ENCODE data around the gene SMARCD1.

The SMARCD1 gene

DNA sequence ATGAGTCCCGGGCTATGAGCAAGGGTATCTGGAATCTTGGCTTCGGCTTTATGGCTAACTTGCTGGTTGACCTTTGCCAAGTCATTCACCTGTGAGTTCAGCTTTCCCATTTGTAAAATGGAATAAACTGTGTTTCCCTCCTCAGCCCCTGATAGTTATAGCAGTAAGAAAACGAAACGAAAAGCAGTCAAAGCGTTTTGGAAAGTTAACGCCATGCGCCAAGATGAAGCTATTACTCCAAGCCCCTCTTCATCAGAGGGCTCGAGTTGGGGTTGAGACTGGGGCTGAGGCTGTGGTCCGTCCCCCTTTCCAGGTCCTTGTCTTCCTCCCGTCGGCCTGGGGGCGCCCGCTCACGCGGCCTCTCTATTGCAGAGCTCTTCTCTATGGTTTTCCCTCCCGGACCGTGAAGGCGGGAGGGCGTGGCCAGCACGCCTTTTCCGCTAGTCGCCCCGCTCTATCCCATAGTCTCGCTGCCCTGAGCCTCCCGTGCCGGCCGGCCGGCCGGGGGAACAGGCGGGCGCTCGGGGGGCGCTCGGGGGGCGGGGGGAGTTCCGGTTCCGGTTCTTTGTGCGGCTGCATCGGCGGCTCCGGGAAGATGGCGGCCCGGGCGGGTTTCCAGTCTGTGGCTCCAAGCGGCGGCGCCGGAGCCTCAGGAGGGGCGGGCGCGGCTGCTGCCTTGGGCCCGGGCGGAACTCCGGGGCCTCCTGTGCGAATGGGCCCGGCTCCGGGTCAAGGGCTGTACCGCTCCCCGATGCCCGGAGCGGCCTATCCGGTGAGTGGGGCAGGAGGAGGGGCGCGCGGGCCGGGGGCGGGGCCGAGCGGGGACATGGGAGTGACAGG is at the start of gene SMARCD1:
Gene SMARCD1, plus strand, starts transcription at position 568 of the 840 bp plus-strand sequence. Its CDS starts 28 bp downstream, at position 596.
- no peak for FAIRE-seq
- DNase-seq (ENCODE audit: insufficient read length, low spot score): peak; percentile 89
- TF ChIP-seq POLR2A (IDR thresholded peaks at IDR 0.05; ENCODE audit: low read depth, low read length): 0 out of 2 replicates have a peak, but pooled peaks have one; percentile 33

DNA sequence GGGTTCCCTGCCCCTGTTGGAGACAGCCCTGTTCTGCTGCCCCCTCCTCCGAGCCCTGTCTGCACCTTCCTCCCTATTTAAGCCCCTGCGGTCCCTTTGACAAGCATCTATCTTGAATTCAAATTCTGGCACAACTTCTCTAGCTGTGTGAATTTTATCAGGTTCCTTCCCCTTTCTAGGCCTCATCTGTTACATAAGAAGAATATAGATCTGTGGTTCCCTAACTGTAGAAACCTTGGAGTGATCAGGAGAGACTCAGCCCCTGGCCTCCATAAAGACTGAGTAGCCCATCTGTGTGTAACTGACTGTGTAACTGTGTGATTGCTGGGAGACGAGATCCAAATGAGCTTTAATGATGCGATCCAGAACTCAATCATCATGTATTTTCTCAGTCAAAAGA is 46.8 kb upstream of the SMARCD1 start:
- FAIRE-seq: no peak
- DNase-seq (ENCODE audit: insufficient read length, low spot score): no peak
- TF ChIP-seq POLR2A (IDR thresholded peaks at IDR 0.05; ENCODE audit: low read depth, low read length): no peak

DNA sequence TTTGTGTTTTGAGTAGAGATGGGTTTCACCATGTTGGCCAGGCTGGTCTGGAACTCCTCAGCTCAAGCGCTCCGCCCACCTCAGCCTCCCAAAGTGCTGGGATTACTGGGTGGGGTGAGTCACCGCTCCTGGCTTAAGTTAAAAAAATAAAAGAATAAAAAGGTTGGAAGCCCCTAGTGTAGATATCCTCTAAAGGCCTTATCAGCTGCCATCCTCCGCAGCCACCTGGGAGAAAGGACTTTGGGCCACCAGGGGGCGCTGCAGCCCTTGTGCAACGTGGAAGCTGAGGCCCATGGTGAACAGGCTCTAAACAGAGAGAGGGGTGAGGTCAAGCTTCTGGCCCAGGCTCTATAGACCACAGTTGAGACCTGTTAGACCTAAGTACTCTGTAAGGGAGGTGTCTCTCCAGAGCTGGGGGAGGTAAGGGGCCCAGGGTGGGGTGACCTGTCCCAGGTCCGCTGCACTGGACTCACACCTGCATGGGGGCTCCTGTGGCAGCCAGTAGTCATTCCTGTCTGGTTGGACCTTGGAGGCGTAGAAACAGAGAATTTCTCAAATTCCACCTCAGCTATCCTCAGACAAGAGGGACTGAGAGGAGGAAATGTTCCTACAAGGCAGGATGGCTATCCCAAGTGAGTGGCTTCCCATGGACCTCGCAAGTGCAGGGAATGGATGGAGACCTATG is 45.8 kb upstream of the SMARCD1 start:
- FAIRE-seq (no peak), DNase-seq (ENCODE audit: insufficient read length, low spot score) (peak; percentile 88)
- no peak for TF ChIP-seq POLR2A (IDR thresholded peaks at IDR 0.05; ENCODE audit: low read depth, low read length)

DNA sequence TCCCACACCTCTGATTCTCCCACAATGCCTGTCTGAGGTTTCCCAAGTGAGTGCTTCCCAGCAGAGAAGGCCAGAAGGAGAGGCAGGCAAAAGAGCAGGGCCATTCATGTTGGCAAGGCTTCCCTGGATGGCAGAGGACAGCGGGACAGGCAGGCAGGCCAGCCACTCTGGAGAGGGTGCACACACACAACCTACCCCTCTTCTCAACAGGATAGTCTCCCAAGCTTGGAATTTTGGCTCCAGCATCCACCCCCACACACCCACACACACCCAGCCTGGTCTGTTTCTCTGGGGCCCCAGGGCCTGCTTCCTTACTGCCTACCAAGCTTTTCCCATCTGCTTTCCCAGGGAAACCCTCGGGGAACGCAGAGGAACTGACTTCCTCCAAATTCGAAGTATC is 44.5 kb upstream of the SMARCD1 start:
- DNase-seq (ENCODE audit: insufficient read length, low spot score) (no peak), FAIRE-seq (no peak)
- TF ChIP-seq POLR2A (IDR thresholded peaks at IDR 0.05; ENCODE audit: low read depth, low read length): no peak

DNA sequence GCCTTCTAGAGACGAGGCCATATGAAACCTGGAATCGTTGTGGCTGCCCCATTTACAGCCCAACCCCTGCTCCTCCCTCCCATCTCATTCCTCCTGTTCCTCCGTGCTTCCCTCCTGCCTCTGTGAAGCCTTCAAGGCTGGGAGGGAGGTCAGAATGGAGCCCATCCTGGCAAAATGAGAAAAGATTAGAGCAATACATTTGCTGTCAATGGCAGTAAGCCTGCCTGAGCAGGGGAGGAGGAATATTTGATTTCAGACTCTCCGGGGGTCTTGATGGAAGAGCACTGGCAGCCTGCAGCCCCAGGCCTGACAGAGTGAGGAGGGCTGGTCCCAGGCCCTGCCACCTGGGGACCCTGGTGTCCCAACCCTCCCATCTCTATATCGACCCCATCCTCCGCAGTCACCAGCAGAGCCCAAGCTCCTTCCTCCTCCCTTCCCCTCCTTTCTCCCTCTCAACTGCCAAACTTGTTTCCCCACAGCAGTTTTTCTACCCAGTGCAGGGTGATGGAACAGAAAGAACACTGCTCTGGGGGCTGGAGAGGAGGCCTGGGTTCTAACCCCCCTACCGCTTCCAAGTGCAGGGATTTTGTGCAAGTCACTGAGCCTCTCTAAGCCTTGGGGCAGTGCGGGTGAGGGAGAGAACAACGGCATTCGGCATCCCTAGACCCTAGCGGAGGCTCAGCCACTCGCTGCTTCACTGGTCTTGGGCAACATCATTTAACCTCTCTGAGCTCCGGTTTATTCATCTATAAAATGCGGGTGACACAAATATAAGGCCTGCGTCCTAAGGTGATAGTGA is 43.9 kb upstream of the SMARCD1 start:
- TF ChIP-seq POLR2A (IDR thresholded peaks at IDR 0.05; ENCODE audit: low read depth, low read length): no peak

DNA sequence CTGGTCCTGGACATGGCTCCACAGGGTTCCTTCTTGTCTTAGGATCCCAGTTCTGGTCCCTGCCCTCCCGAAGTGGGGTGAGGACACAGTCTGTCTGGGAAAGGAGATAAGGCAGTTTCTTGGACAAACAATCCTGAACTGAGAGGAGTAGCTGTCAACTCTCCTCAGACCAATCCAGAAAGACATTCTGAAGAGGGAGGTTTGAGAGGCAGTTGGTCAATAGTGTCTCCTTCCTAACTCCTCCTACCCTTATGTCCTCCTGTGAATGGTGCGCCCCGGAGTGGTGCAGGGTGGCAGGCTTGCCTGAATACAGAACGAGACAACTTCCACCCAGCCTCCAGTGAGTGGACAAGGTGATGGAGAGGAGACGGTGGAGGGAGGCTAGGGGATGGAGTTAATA is 43.2 kb upstream of the SMARCD1 start:
- DNase-seq (ENCODE audit: insufficient read length, low spot score): no peak
- no peak for FAIRE-seq
- no peak for TF ChIP-seq POLR2A (IDR thresholded peaks at IDR 0.05; ENCODE audit: low read depth, low read length)

More for the DNA sequence above, 43.9 kb upstream of the SMARCD1 start:
- DNase-seq (ENCODE audit: insufficient read length, low spot score) (no peak), FAIRE-seq (no peak)

DNA sequence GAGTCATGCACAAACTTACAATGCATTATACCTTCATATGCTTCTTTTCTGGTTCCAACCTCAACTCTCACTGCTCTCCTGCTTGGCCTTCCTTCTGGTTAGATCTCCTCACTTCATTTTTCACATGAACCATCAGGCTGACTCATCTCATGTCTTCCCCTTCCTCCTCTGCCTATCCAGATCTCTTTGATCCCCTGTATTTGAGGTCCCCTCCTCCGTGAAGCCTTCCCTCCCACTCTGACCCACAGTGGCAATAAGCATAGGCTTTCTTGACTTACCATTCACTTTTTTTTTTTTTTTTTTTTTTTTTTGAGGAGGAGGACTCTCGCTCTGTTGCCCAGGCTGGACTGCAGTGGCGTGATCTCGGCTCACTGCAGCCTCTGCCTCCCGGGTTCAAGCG is 42.4 kb upstream of the SMARCD1 start:
- FAIRE-seq (no peak), DNase-seq (ENCODE audit: insufficient read length, low spot score) (no peak)
- TF ChIP-seq POLR2A (IDR thresholded peaks at IDR 0.05; ENCODE audit: low read depth, low read length): no peak

DNA sequence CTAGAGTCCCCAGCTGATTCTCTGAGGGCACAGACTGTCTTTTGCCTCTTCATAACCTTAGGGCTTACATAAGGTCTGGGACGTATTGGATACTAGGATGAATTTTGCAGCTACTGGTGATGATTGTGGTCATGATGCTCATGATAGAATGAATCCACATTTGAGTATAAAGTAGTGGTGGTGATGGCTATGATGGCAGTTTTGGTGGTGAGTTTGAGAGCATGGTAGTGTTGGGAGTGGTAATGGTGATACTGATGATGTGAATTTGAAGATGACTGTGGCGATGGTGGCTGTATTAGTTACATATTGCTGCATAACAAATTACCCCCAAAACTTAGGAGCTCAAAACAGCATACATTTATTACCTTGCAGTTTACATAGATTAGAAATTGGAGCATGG is 41.8 kb upstream of the SMARCD1 start:
- TF ChIP-seq POLR2A (IDR thresholded peaks at IDR 0.05; ENCODE audit: low read depth, low read length): no peak
- DNase-seq (ENCODE audit: insufficient read length, low spot score) (no peak), FAIRE-seq (no peak)

DNA sequence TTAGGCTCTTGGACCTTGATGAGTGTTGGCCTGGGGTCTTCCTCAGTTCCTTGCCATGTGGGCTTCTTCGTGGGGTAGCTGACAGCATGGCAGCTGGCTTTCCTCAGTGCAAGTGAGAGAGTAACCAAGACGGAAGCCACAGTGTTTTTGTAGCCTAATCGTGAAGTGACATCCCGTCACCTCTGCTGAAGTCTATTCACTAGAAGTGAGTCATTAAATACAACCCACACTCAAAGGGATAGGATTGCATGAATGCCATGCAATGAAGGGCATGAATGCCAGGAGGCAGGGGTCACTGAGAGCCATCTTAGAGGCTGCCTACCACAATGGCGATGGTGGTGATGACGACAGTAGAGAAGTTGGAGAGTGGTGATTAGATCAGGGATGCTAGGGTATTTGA is 41.3 kb upstream of the SMARCD1 start:
- no peak for TF ChIP-seq POLR2A (IDR thresholded peaks at IDR 0.05; ENCODE audit: low read depth, low read length)
- FAIRE-seq (no peak), DNase-seq (ENCODE audit: insufficient read length, low spot score) (no peak)

DNA sequence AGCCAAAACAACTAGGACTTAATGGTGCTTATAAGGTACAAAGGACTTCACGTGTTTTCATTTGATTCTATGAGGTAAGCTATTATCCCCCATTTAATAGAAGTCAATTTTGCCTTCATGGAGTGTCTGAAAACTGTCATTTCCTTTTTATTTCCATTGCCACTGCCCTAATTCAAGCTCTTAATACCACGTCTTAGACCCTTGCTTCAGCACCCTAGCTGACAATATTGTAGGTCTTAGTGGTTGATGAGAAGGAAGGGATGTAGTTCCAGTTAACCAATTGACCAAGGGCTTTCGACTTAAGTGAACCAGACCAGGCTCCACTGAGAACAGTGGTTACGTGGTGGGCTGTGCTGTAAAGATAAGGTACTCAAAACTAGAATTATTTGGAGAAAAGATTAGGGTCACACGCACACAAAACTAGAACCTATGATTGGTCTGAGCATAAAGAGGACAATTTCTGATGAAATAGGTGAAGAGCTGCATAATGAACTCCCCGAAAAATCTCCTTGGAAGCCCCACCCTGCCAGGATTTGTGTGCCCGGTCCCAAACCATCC is 37.4 kb upstream of the SMARCD1 start:
- FAIRE-seq: no peak
- TF ChIP-seq POLR2A (IDR thresholded peaks at IDR 0.05; ENCODE audit: low read depth, low read length): no peak
- DNase-seq (ENCODE audit: insufficient read length, low spot score): no peak

DNA sequence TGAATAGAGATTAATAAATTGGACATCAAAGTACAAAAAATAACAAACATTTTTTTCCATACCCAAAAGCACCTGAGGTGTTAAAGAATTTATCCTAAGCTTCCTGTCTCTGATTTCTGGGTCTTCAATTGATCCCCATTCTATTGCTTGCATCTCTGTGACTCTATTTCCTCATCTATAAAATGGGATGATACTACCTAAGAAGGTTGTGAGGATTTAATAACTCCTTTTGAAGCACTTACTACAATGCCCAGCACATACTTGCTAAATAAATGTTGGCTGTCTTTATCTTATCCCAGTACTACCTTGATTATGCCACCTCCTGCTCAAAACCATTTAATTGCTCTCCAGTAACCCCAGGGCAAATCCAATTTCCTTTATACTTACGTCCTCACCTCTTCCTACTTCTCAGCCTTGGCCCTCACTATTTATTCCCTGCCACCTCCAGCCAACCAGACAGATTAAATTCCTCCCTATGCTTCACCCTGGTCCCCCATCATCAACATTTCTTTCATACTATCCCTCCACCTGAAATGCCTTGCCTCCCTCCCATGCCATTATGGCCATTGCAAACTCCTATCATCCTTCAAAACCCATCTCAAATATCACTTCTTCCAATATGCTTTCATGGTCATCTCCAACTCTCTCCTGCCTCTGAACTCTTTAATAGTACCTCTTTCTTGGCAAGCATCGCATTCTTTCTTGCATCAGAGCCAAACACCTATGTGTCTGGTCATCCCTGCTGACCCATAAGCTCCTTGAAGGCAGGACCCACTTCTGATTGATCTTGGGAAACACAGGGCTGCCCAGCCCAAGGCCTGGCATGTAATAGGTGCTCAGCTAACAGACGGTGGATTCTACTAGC is 35.7 kb upstream of the SMARCD1 start:
- no peak for TF ChIP-seq POLR2A (IDR thresholded peaks at IDR 0.05; ENCODE audit: low read depth, low read length)
- DNase-seq (ENCODE audit: insufficient read length, low spot score) (no peak), FAIRE-seq (no peak)

DNA sequence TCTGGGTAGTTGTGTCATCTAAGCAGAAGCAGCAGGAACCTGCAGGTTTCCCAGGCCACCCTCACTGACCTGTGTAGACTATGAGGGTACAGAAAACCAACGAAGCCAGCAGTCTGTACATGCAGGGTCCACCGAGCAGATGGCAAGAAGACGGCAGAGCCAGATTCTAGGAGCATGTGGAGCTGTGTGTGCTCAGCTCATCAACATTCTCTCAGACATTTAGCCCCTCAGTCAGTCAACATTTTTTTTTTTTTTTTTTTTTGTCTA is 35.1 kb upstream of the SMARCD1 start:
- DNase-seq (ENCODE audit: insufficient read length, low spot score): no peak
- no peak for FAIRE-seq
- TF ChIP-seq POLR2A (IDR thresholded peaks at IDR 0.05; ENCODE audit: low read depth, low read length): no peak

DNA sequence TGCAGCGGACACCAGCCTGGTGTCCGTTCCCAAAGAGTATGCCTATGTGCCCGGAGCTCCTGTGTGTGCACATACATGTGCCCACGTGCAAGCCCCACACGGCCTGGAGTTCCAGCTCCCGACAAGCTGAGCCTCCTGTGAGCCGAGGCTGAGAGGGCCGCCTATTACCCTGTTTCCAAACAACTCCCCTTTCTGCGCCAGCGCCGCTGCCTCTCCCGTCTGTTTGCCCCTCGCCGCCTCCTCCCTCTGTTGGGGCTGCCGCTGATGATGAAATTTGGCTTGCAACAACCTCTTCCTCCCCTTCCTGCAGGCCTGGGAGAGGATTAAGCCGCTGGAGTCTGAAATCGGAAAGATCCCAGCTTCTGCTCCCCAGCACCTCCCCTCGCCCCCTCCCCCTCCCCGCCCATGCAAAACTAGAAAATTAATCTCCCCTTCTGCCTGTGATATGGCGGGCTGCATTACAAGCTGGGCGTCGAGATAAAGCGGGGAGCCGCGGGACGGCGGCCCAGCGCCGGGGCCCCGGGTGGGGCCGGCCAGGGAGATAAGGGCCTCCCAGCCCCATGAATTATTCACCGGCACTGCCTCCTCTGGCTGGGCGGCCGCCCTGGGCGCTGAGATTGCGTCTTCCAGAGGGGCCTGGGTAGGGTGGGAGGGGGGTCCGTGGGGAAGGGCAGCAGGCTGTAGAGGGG is 34.6 kb upstream of the SMARCD1 start:
- no peak for FAIRE-seq
- TF ChIP-seq POLR2A (IDR thresholded peaks at IDR 0.05; ENCODE audit: low read depth, low read length): no peak
- DNase-seq (ENCODE audit: insufficient read length, low spot score): no peak

Measured in H54 (cell line).